SK-N-MC (cell line): ENCODE data around the gene TRPM2.

Source experiments
- EZH2 ChIP-seq: fragments of 200-600 bp; sonication (generic); IDR thresholded peaks from one replicate; pipeline ENCODE4 v1.6.1; 2017; ENCODE audit warnings: antibody characterized with exemption
- FOXP2 ChIP-seq: optimal IDR thresholded peaks from 2 replicates; pipeline ENCODE3; 2011; ENCODE audit warnings: mild to moderate bottlenecking, moderate library complexity; ENCODE audit not compliant: insufficient read depth; ENCODE audit errors: extremely low read length, control extremely low read depth
- POLR2AphosphoS5 ChIP-seq: IDR thresholded peaks from 2 replicates; pipeline ENCODE4 v1.6.1; 2012; ENCODE audit warnings: mild to moderate bottlenecking, low read depth, low read length, borderline replicate concordance

- TF ChIP-seq EZH2: no peak
- no peak for TF ChIP-seq POLR2AphosphoS5
- TF ChIP-seq FOXP2: no peak
These were observed 27.8 kb upstream of the TRPM2 start for GRCh38 chr21:44325386-44326271.
